ENCODE data around the gene ENPP3. TPM values are rescaled to one million over a fixed set of nuclear protein-coding genes. Genes with fewer than 3 reads are reported as not detected.

ENPP3 gene
- total RNA-seq, 3 donors from 2014 or later: 0.98 to 1.8 (median 1.8) TPM

DNA sequence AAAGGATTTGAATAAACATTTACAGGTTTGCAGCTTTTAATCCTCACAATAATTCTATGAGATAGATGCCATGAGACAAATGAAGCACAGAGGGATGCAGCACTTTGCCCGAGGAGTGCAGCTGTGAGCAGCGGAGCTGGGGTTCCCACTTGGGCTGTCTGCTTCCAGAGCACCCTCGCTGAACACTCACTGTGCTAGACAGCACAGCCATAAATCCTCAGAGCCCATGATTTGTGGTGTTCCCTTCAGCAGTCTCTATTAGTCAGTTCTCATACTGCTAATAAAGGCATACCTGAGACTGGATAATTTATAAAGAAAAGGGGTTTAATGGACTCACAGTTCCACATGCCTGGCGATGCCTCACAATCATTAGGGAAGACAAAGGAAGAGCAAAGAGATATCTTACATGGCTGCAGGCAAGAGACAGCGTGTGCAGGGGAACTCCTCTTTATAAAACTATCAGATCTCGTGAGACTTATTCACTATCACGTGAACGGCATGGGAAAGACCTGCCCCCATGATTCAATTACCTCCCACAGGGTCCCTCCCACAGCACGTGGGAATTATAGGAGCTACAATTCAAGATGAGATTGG, 99.0 kb downstream of the ENPP3 start:
- DNase-seq (ENCODE audit: low spot score in 2 of 2): no peak
- no peak for TF ChIP-seq POLR2A (IDR thresholded peaks at IDR 0.05)
- TF ChIP-seq POLR2AphosphoS5 (IDR thresholded peaks at IDR 0.05): no peak
- TF ChIP-seq, protein P1, sequence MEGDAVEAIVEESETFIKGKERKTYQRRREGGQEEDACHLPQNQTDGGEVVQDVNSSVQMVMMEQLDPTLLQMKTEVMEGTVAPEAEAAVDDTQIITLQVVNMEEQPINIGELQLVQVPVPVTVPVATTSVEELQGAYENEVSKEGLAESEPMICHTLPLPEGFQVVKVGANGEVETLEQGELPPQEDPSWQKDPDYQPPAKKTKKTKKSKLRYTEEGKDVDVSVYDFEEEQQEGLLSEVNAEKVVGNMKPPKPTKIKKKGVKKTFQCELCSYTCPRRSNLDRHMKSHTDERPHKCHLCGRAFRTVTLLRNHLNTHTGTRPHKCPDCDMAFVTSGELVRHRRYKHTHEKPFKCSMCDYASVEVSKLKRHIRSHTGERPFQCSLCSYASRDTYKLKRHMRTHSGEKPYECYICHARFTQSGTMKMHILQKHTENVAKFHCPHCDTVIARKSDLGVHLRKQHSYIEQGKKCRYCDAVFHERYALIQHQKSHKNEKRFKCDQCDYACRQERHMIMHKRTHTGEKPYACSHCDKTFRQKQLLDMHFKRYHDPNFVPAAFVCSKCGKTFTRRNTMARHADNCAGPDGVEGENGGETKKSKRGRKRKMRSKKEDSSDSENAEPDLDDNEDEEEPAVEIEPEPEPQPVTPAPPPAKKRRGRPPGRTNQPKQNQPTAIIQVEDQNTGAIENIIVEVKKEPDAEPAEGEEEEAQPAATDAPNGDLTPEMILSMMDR (IDR thresholded peaks at IDR 0.05): no peak
- no peak overlapping the region for H3K4me3 ChIP-seq
- no peak overlapping the region for H3K27ac ChIP-seq
- H3K27me3 ChIP-seq: no peaks in the 10 kb centered on the region
- no peaks in the 10 kb centered on the region for H3K9me3 ChIP-seq
- no peaks in the 10 kb centered on the region for H3K4me1 ChIP-seq
- no peaks in the 10 kb centered on the region for H3K36me3 ChIP-seq
- intact Hi-C loops (cut with DNase I; ENCODE audit: low total_unique reads): no loop called here

DNA sequence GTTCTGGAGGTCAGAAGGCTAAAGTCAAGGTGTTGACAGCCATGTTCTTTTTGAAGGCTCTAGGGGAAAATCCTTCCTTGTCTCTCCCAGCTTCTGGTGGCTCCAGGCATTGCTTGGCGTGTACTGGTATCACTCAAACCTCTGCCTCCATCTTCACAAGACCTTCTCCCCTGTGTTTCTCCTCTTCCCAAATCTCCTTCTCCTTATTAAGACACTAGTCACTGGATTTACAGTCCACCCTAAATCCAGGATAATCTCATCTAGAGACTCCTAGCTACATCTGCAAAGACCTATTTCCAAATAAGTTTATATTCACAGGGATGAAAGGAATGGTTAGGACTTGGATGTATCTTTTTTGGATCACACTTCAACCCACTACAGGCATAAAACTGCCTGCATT, 99.7 kb downstream of the ENPP3 start:
- H3K4me3 ChIP-seq: no peak overlapping the region
- TF ChIP-seq POLR2AphosphoS5 (IDR thresholded peaks at IDR 0.05): no peak
- TF ChIP-seq POLR2A (IDR thresholded peaks at IDR 0.05): no peak
- TF ChIP-seq, protein P1 (IDR thresholded peaks at IDR 0.05): no peak
- H3K9me3 ChIP-seq: no peaks in the 10 kb centered on the region
- no peak overlapping the region for H3K27ac ChIP-seq
- no peaks in the 10 kb centered on the region for H3K27me3 ChIP-seq
- DNase-seq (ENCODE audit: low spot score in 2 of 2): no peak
- intact Hi-C loops (cut with DNase I; ENCODE audit: low total_unique reads): no loop called here
- H3K4me1 ChIP-seq: no peaks in the 10 kb centered on the region
- H3K36me3 ChIP-seq: no peaks in the 10 kb centered on the region

DNA sequence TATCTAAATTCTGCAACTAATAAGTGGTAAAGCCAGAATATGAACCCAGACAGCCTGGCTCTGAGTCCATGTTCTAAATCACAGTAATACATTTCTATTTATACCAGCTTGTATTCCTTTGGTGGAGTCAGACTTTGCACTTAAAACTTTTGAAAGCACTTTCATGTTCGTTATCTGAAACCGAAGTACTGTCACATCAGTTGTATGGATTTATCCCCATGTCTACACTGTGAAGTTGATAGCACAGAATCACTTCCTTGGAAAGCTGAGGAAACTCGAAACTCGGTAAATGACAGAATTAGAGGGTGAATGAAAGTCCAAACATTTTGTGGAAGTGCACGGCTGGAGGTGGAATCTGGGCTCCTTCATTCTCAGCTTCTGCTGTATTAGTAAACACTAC, 102.0 kb downstream of the ENPP3 start:
- intact Hi-C loops (cut with DNase I; ENCODE audit: low total_unique reads): no loop called here
- H3K4me1 ChIP-seq: no peaks in the 10 kb centered on the region
- no peak overlapping the region for H3K27ac ChIP-seq
- H3K9me3 ChIP-seq: no peaks in the 10 kb centered on the region
- DNase-seq (ENCODE audit: low spot score in 2 of 2): no peak
- no peak for TF ChIP-seq POLR2A (IDR thresholded peaks at IDR 0.05)
- TF ChIP-seq, protein P1 (IDR thresholded peaks at IDR 0.05): no peak
- TF ChIP-seq POLR2AphosphoS5 (IDR thresholded peaks at IDR 0.05): no peak
- no peaks in the 10 kb centered on the region for H3K36me3 ChIP-seq
- H3K27me3 ChIP-seq: no peaks in the 10 kb centered on the region
- H3K4me3 ChIP-seq: no peak overlapping the region

DNA sequence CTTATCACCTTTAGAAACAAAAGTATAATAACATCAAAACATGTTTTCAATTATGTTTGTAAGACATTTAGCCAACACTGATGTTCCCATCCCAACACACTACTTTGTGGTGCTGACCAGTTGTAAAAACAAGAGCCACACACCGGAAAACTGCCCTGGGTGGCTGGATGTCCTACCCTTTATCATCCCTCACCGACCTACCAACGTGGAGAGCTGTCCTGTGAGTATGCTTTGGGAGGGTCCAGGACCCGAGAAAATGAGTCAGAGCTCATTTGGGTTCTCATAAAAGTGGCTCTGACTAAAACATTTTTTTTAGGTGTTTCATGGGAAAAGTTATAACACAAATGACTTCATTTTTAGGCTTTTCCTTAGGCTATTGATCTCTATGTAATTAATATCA, 103.1 kb downstream of the ENPP3 start:
- Histone ChIP-seq H3K27ac (no peak overlapping the region), H3K36me3 (no peaks in the 10 kb centered on the region), H3K4me1 (no peaks in the 10 kb centered on the region), H3K9me3 (no peaks in the 10 kb centered on the region), H3K4me3 (no peak overlapping the region), H3K27me3 (no peaks in the 10 kb centered on the region)
- DNase-seq (ENCODE audit: low spot score in 2 of 2): no peak
- TF ChIP-seq POLR2A (IDR thresholded peaks at IDR 0.05) (no peak), POLR2AphosphoS5 (IDR thresholded peaks at IDR 0.05) (no peak)
- TF ChIP-seq, protein P1 (IDR thresholded peaks at IDR 0.05): no peak
- intact Hi-C loops (cut with DNase I; ENCODE audit: low total_unique reads): no loop called here

DNA sequence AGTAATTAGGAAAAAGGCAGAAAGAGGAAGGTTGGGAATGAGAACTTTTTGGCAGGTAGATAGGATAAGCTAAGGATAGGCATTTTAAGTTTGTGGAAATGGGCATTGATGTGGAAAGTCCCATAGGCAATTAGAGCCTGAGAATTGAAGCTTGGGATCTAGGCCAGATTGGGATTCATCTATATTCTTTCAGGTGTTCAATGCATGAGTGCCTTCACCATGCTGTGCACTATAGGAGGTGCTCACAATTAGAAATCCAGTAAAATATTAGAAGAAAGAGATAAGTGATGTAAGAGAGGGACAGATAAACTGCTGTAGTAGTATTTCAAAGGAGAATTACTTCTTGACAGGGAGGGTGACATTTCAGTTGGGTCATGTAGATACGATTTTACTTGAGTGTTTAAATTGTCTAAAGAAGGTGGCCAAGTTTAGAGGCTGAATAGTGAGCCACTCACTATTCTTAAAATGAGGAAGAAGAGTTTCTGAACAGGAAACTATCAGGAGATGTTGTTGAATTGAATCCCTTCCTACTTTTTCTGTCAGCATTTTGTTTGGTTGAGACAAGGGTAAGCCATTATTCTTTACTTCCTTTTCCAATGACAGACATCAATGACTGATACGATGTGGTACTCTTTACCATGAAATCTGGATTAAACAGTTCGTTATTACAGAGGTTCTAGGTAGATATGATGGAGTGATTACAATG, 104.7 kb downstream of the ENPP3 start:
- Histone ChIP-seq H3K27ac (no peak overlapping the region), H3K27me3 (no peaks in the 10 kb centered on the region)

More for the DNA sequence above, 104.7 kb downstream of the ENPP3 start:
- no peak for TF ChIP-seq POLR2AphosphoS5 (IDR thresholded peaks at IDR 0.05)
- TF ChIP-seq POLR2A (IDR thresholded peaks at IDR 0.05): no peak
- TF ChIP-seq, protein P1 (IDR thresholded peaks at IDR 0.05): no peak
- Histone ChIP-seq H3K4me1 (no peaks in the 10 kb centered on the region), H3K4me3 (no peak overlapping the region), H3K36me3 (no peaks in the 10 kb centered on the region), H3K9me3 (no peaks in the 10 kb centered on the region)
- DNase-seq (ENCODE audit: low spot score in 2 of 2): no peak
- intact Hi-C loops (cut with DNase I; ENCODE audit: low total_unique reads): no loop called here
